Measurements from ENCODE around the gene BABAM2. TPM values are rescaled to one million over a fixed set of nuclear protein-coding genes. Genes with fewer than 3 reads are reported as not detected.

The BABAM2 gene
- total RNA-seq = 28.5 and 29.0 TPM in 2 replicates

DNA sequence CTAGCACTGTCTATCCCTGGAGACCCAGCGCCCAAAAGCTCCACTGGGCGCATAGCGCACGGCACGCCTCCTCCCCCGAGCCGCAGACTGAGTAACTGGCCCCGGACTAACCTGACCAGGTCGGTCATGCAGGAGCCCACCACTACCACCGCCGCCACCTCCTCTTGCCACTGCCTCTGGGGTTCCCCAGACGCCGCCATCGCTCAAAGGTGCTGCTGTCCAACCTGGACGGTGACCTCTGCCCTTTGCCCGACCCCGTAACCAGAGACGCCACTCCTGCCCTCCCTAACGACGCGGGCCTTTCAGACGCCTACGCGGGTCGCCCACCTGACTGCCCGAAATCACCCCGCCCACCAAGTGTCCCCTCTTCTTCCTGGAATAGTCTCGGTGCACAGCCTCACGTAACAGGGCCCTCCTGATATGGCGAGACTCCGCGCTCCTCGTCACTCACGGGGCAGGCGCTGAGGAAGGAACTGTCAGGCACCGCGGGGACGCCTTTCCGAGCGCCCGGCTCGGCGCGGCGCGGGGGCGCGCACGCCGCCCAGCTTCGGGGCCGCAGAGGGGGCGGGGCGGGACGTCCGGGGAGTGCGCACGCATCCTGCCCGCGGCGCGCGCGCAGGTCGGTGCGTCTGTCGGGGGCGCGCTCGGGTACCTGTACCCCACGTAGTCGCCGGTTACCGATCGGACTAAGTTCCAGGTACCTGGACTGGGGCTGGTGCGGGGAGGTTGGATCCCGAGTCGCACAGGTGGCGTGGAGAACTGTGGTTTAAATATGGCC, at the start of gene BABAM2, which contains the start of gene RBKS:
Gene BABAM2 (plus strand): TSS at position 584 of the 778 bp plus-strand sequence. CDS start 3,828 bp downstream, outside the sequence.
Gene RBKS (minus strand): TSS at position 242 of the 778 bp plus-strand sequence. CDS start 42 bp downstream, at position 200.
- H3K4me3 ChIP-seq (ENCODE audit: low read depth, low read length) = peak within 1 kb of the TSS; percentile 83
- peak; percentile 78 for DNase-seq (ENCODE audit: low read depth)
- TF ChIP-seq, protein P1, sequence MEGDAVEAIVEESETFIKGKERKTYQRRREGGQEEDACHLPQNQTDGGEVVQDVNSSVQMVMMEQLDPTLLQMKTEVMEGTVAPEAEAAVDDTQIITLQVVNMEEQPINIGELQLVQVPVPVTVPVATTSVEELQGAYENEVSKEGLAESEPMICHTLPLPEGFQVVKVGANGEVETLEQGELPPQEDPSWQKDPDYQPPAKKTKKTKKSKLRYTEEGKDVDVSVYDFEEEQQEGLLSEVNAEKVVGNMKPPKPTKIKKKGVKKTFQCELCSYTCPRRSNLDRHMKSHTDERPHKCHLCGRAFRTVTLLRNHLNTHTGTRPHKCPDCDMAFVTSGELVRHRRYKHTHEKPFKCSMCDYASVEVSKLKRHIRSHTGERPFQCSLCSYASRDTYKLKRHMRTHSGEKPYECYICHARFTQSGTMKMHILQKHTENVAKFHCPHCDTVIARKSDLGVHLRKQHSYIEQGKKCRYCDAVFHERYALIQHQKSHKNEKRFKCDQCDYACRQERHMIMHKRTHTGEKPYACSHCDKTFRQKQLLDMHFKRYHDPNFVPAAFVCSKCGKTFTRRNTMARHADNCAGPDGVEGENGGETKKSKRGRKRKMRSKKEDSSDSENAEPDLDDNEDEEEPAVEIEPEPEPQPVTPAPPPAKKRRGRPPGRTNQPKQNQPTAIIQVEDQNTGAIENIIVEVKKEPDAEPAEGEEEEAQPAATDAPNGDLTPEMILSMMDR (IDR thresholded peaks at IDR 0.05; ENCODE audit: insufficient read depth, low read depth, low read length) = no peak

GRCh38 chr2:27842894-27843293, 47.6 kb upstream of the BABAM2 start:
- no peak for DNase-seq (ENCODE audit: low read depth)
- TF ChIP-seq, protein P1 (IDR thresholded peaks at IDR 0.05; ENCODE audit: insufficient read depth, low read depth, low read length) = no peak
- no peak overlapping the region for H3K4me3 ChIP-seq (ENCODE audit: low read depth, low read length)

DNA sequence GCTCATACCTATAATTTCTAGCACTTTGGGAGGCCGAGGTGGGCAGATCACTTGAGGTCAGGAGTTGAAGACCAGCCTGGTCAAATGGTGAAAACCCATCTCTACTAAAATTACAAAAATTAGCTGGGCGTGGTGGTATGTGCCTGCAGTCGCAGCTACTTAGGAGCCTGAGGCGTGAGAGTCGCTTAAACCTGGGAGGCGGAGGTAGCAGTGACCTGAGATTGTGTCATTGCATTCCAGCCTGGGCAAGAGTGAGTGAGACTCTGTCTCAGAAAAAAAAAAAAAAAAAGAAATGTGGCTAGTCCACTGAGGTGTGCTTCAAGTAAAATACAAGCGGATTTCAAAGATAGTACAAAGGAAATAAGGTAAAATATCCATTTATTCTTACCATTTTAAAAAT, 46.5 kb upstream of the BABAM2 start:
- DNase-seq (ENCODE audit: low read depth) = no peak
- TF ChIP-seq, protein P1 (IDR thresholded peaks at IDR 0.05; ENCODE audit: insufficient read depth, low read depth, low read length) = no peak
- no peak overlapping the region for H3K4me3 ChIP-seq (ENCODE audit: low read depth, low read length)

GRCh38 chr2:27844821-27845255, 45.7 kb upstream of the BABAM2 start:
- H3K4me3 ChIP-seq (ENCODE audit: low read depth, low read length) = no peak overlapping the region
- DNase-seq (ENCODE audit: low read depth) = peak; percentile 48
- TF ChIP-seq, protein P1 (IDR thresholded peaks at IDR 0.05; ENCODE audit: insufficient read depth, low read depth, low read length) = no peak

DNA sequence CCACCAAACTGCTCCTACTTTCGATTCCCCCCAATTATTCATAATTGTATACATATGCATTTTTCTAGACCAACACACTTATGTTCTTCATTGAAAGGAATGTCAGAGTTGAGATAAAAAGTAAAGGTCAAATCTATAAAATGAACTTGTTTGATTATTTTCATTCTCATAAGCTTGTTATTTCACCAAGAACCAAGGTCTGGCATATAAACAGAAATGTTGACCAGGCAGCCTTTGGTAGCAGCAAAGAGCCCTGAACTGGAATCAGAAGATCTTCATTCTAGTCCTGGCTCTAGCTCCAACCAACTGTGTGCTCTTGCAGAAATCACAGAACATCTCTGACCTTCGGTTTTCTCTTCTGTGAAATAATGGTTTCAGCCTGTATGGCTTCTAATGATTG, 43.2 kb upstream of the BABAM2 start:
- TF ChIP-seq, protein P1 (IDR thresholded peaks at IDR 0.05; ENCODE audit: insufficient read depth, low read depth, low read length) = no peak
- DNase-seq (ENCODE audit: low read depth) = no peak
- no peak overlapping the region for H3K4me3 ChIP-seq (ENCODE audit: low read depth, low read length)

DNA sequence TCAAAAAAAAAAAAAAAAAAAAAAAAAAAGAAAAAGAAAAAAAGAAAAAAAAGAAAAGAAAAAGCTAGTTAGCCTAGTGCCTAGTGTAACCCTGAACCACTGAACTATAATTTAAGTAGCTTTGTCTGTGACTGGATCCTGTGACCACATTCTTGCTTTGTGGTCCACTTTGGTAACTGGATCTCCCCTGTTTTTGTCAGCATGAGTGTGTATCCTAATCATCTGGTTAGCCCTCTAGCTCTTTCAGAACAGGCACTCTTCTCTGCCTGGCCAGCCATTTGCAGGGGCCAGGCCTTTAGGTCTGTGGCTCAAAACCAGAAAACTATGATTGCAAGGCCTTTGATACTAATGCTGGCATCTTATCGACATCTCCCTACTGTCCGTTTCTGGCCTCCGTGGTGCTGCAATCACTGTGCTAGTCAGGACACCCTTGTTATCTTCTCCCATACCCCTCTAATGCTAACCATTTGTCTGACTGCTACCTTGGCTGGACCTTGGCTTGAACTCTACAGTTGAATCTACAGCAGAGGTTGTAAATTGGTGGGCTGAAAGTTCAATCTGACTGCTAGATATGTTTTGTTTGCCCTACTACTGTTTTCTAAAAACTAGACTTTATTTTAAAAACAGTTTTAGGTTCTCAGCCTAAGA, 40.8 kb upstream of the BABAM2 start:
- DNase-seq (ENCODE audit: low read depth) = no peak
- H3K4me3 ChIP-seq (ENCODE audit: low read depth, low read length) = no peak overlapping the region
- TF ChIP-seq, protein P1 (IDR thresholded peaks at IDR 0.05; ENCODE audit: insufficient read depth, low read depth, low read length) = no peak
